ENCODE measurements around the gene UBE2L5. TPM values are rescaled to one million over a fixed set of nuclear protein-coding genes. Genes with fewer than 3 reads are reported as not detected.

Gene UBE2L5
- total and polyA plus RNA-seq, 8 donors: 0.28 to 0.95 (median 0.40) TPM; not detected in 2

- peaks cover 0 to 13% of the 10 kb centered on the region in 2 donors for H3K4me1 ChIP-seq
- H3K4me3 ChIP-seq: no peak overlapping the region
- TF ChIP-seq CTCF (IDR thresholded peaks at IDR 0.05): no peak
- H3K9me3 ChIP-seq: no peaks in the 10 kb centered on the region
- DNase-seq (no peak), ATAC-seq (no peak)
- no peaks in the 10 kb centered on the region for H3K36me3 ChIP-seq
- no peaks in the 10 kb centered on the region for H3K27me3 ChIP-seq
- intact Hi-C loops (cut with DNase I): no loop called here
- peak overlapping the region in 1 of 2 donors; percentile 64 for H3K27ac ChIP-seq
Measured at GRCh38 chr13:30377312-30377685, 45.0 kb upstream of the UBE2L5 start.

GRCh38 chr13:30378191-30378590, 44.1 kb upstream of the UBE2L5 start:
- no peak overlapping the region for H3K4me3 ChIP-seq
- H3K36me3 ChIP-seq: no peaks in the 10 kb centered on the region
- intact Hi-C loops (cut with DNase I): no loop called here
- peaks cover 0 to 13% of the 10 kb centered on the region in 2 donors for H3K4me1 ChIP-seq
- no peaks in the 10 kb centered on the region for H3K9me3 ChIP-seq
- no peak for ATAC-seq
- no peak for TF ChIP-seq CTCF (IDR thresholded peaks at IDR 0.05)
- no peak overlapping the region for H3K27ac ChIP-seq
- DNase-seq: no peak
- no peaks in the 10 kb centered on the region for H3K27me3 ChIP-seq

DNA sequence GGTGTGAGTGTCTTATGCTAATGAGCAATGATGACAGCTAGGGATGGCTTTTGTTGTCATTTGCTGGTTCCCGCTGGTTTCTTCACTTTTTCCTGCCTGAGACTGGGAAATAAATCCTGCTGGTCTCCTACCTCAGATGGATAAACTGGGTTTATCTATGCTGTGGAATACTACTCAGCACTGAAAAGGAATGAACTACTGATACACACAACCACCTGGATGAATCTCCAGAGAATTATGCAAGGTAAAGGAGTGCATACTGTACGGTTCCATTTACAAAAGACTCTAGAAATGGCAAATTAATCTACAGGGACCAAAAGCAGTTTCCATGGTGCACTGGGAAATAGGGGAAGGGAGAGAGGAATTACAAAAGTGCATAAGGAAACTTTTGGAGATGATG, 41.2 kb upstream of the UBE2L5 start:
- no peak for TF ChIP-seq CTCF (IDR thresholded peaks at IDR 0.05)
- no peak overlapping the region for H3K4me3 ChIP-seq
- no peaks in the 10 kb centered on the region for H3K27me3 ChIP-seq
- H3K9me3 ChIP-seq: no peaks in the 10 kb centered on the region
- H3K27ac ChIP-seq: no peak overlapping the region
- no peaks in the 10 kb centered on the region for H3K36me3 ChIP-seq
- peaks cover 0 to 13% of the 10 kb centered on the region in 2 donors for H3K4me1 ChIP-seq
- no peak for ATAC-seq
- intact Hi-C loops (cut with DNase I): no loop called here
- no peak for DNase-seq

DNA sequence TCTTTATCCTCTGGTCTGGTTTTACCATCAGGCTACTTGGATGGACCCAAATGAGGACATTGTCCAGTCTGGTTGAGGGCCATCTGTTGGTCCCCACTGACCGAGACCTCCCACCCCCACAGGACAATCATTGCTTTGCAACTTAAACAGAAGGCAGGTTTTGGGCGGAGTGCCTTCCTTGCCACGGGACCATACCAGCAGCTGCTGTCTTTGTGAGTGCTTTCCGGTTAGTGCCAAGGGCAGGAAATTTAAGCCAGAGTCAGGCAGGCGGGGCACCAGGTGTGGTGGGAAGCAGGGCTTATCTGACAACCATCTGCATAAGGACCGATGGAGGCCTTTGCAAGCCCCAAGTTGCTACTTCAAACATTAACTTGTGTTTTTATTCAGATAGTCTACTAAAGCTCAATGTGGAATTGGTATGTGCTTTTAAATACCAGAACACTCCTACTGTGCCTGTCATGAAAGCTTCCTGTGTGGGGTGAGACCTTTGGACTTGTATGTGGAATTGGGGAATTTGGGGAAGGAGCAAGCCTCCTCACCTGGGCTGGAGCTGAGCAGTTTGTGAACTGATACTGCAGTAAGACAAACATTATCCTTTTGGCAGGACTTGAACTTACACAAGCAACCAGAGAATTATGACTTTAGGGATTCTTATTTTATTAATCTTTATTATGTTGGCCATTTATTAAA, 39.3 kb upstream of the UBE2L5 start:
- ATAC-seq (no peak), DNase-seq (peak in 1 of 4 donors; percentile 26)
- intact Hi-C loops (cut with DNase I): no loop called here
- no peak overlapping the region for H3K27ac ChIP-seq
- no peak overlapping the region for H3K4me3 ChIP-seq
- no peaks in the 10 kb centered on the region for H3K9me3 ChIP-seq
- no peaks in the 10 kb centered on the region for H3K36me3 ChIP-seq
- H3K4me1 ChIP-seq: no peaks in the 10 kb centered on the region
- H3K27me3 ChIP-seq: no peaks in the 10 kb centered on the region
- TF ChIP-seq CTCF (IDR thresholded peaks at IDR 0.05): no peak

- H3K4me1 ChIP-seq: peaks cover 0 to 4% of the 10 kb centered on the region in 2 donors
- no peak for TF ChIP-seq CTCF (IDR thresholded peaks at IDR 0.05)
- H3K36me3 ChIP-seq: no peaks in the 10 kb centered on the region
- H3K4me3 ChIP-seq: no peak overlapping the region
- H3K9me3 ChIP-seq: no peaks in the 10 kb centered on the region
- H3K27ac ChIP-seq: peak overlapping the region in 1 of 2 donors; percentile 57
- H3K27me3 ChIP-seq: no peaks in the 10 kb centered on the region
- DNase-seq (no peak), ATAC-seq (peak; percentile 50)
- intact Hi-C loops (cut with DNase I): no loop called here
Measured at GRCh38 chr13:30388406-30389283, 33.6 kb upstream of the UBE2L5 start.

All from left lung (tissue), 10 donors.